NK-92 (cell line): Measurements from ENCODE around the gene OR51E2.
"Not testable (repeated sequence)": the region's sequence is repeated elsewhere in the genome, so short reads cannot be mapped to it uniquely, and the experiment has no call there.

ENCODE experiments used
- DNase-seq: peaks from one replicate; lab custom pipeline; 2025; ENCODE audit not compliant: unreplicated experiment; lab: John Stamatoyannopoulos, UW

Gene OR51E2, protein sequence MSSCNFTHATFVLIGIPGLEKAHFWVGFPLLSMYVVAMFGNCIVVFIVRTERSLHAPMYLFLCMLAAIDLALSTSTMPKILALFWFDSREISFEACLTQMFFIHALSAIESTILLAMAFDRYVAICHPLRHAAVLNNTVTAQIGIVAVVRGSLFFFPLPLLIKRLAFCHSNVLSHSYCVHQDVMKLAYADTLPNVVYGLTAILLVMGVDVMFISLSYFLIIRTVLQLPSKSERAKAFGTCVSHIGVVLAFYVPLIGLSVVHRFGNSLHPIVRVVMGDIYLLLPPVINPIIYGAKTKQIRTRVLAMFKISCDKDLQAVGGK

DNA sequence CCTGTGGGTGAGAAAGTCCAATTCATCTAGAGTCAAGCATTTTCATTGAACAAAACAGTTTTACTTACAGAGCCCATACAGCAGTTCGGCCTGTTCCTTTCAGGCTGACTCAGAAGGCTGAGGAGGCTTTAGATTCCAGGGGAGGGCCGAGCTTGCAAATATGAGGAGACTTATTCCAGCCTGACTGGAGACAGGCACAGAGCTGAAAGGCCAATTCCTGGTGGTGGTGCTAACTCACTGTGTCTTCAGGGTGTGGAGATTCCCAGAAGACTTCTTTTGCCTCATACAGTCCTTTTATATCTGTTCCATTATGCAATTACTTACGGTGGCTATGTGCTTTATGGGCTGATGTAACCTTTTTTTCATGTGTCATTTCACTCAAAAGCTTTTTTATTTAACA lies at the start of gene OR51E2:
Gene OR51E2 (minus strand): TSS at position 269 of the 400 bp plus-strand sequence. CDS start 15,142 bp downstream, outside the sequence.
- DNase-seq, result no peak

DNA sequence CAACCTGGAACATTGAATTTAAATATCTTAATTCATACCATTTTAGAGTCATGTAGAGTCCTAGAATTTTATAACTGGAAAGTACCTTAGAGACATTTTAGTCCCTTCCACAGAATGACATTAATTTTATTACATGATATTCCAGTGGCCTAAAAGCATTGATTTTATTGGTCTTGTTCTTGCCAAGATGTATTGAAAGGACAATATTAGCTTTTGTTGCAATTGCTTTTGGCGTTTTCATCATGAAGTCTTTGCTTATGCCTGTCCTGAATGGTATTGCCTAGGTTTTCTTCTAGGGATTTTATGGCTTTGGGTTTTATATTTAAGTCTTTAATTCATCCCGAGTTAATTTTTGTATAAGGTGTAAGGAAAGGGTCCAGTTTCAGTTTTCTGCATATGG lies 43.1 kb upstream of the OR51E2 start:
- no peak for DNase-seq

DNA sequence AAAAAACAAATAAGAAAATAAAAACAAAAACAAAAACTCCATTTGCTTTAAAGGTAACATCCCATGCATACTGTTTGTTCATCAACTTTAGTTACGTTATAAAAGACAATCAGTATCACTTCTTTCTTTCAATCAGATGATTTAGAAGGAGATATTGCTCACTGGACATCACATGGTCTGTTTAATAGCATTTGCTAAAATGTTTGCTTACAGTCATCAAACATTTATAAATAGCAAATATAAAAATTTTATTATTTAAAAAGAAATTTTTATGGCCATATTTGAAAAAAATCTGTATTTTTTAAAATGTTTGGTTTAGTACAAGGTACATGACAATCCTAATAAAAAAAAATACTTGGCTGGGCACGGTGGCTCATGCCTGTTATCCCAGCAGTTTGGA lies 29.5 kb upstream of the OR51E2 start:
- DNase-seq, result no peak

DNA sequence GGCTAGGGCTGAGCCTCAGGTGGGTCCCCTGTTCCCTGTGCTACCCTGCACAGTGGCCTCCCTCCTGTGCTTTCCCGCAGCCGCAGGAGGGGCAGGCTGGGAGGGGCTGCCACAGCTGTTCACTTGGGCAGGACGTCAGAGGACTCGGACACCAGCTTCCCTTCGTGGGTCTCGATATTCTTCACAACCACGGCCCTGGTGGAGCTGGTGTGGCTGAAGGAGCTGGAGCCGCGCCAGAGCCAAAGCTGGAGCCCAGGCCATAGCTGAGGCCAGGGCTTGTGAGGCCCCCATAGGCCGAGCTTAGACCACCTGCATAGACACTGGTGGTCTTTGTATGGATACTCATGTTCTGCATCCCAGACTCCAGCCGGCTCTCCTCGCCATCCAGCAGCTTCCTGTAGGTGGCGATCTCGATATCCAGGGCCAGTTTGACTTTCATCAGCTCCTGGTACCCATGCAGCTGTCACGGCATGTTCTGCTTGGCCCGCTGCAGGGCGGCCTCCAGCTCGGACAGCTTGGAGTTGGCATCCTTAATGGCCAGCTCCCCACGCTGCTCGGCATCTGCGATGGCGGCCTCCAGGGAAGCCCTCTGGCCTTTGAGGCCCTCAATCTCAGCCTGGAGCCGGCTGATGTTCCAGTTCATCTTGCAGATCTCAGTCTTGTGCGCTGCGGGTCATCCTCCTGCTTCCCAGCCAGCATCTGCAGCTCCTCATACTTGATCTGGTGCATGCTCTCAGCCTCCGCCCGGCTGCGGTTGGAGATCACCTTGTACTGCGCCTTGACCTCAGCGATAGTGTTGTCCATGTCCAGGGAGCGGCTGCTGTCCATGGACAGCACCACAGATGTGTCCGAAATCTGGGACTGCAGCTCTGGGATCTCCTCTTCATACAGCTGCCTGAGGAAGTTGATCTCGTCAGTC lies 25.2 kb upstream of the OR51E2 start:
- not testable (repeated sequence) for DNase-seq

DNA sequence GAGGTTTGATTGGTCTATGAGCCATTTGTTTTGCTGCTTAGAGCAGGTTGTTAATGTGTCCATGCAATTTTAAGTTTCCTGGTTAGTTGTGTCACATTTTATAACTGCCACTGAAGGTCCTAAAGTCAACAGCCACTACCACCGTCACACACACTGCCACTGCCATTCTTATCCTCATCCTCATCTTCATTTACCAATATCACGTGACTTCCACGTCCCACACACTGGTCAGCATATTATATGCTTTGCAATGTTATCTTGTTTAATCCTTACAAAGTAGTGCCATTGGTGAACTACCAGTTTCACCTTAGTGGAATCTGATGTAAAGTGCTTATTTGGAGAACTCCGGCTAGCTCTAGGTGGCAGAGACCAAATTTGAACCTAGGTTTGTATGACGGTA lies 16.6 kb upstream of the OR51E2 start:
- DNase-seq, result no peak

DNA sequence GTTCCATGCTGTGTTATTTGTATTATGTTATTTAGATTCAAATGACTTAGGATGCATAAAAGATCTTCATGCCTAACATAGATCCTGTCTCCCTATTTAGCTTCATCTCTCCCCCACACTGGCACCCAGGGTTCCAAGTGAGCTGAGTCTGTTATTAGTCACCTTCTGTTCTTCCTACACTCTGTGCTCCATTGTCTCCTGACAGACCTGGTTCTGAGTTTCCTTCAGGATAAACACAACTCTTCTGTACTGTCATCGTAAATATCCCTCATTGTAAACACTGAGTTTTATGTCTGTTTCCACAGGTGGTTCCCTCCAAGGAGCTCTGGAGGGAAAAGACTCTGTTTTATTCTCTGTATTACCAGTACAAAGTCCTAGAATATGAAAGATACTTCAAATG lies 15.6 kb upstream of the OR51E2 start:
- no peak for DNase-seq

DNA sequence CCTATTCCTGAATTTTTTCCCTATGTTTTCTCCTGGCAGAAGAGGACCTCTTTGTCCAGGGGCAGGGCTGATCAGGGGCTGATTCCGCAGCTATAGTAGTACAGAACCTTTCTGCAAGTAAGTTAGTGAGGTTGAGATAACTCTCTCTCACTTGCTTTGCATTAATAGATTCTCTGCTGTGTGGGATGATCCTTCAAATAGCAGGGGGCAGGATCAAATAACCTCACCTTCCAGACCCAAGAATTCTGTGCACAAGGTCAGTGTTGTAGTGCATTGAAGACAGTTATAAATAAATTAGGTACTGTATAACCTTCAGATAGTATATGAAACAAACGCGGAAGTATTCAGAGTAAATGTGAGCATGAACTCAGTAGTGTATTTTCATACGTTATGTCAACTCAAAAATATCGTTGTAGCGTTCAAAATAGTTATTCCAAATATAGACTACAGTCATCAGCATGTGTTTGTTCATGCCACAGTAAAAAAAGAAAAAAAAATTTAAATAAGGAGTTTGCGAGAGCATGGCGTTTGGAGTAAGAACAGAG lies 7.2 kb upstream of the OR51E2 start:
- DNase-seq, result no peak

DNA sequence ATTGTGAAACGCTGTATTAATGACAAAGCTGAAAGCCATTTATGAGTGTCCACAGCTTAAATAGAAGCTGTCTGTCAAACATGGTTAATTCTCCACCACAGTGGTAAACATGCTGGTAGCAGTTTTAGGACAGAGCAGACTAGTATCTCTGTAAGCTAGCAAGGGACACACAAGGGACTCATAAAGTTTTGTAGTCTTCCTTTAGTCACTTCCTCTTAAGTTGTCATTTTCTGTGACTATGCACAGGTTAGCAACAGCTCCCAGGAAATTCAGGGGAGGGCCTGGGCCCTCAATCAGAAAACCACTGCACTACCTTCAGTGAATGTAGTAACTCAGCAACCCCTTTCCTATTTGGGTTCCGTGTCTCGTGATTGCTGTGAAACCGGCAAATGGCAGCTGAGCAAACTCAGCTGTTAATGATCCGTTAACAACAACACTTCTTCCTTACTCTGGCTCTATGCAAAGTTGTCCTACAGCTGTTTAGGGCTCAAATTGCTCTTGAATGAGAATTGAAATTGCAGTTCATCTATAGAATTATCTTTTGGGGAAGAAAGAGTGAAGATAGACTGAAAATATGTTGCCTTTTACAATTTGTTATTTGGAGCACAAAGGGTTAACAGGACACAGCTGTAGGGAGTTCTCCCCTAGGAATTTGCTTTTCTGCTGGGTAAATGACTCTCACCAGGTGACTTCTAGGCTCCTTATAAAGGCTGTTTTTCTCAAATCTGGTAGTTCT lies 6.6 kb upstream of the OR51E2 start, which contains the start of gene MMP26:
Gene MMP26 (plus strand): TSS at position 731 of the 736 bp plus-strand sequence.
- no peak for DNase-seq

DNA sequence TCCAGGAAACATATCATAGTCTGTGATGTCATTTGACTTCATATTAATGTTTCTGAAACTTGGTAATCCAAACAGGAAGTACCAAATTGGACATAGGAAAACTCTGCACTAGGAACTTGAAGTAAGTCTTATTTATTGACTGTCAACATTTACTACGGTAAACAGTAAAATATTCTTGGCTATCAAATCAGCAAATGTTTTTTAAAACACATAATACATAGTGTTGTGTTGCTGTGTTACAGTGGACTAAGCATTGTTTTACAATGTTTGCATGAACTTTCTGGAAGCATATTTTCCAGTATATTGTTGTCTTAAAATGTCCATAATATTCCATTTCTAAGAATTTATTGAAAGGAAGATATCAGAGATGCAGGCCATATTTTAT lies 2.8 kb upstream of the OR51E2 start:
- no peak for DNase-seq

DNA sequence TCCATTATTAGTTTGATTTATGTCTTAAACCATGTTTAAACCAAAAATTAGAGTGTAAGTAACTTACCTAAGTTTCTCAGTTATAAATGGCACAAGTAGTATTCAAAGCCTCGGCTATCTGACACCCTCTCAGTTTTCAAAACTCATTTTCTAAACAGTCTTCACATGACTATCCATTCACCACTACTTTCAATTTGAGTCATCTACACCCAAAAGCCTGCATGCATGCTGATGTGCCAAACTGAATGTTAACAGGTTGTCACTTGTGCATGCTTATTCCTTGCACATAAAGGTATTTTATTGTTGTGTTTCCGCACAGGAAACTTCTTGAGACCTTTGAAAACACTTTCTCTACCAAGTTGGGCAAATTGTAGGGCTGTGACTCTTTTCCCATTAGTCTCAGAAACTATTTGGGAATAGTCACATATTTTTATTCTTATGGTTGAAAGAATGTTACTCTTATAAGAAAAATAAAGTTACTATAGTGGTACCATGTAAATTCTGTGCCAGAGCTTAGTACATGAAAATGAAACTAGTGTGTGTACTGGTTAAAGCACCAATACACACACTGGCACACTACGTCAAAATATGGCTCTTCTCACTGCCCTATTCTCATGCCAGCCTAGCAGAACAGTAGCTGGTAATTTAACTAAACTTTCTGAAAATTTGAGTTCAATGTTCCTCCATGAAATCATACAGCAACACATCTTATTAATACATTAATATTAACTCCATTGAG lies 2.2 kb upstream of the OR51E2 start:
- DNase-seq, result no peak

DNA sequence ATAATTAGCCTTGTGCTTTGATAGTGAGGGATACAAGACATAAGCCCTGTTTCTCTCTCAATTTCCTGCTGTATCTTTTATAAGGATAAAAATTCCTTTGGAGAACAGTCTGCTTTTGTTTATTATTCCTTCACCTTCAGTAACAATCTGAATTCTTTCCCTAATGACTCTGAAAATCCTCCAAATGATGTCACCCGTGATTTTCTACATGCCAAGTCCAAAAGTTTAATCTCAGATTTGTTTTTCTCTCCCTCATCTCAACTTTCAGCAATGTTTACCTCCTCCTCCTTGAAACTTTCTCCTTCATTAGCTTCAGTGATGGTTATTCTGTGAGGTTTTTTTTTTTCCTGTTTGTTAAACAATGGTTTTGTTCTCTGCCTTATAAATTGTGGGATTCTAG lies 2.2 kb downstream of the OR51E2 start:
- no peak for DNase-seq

DNA sequence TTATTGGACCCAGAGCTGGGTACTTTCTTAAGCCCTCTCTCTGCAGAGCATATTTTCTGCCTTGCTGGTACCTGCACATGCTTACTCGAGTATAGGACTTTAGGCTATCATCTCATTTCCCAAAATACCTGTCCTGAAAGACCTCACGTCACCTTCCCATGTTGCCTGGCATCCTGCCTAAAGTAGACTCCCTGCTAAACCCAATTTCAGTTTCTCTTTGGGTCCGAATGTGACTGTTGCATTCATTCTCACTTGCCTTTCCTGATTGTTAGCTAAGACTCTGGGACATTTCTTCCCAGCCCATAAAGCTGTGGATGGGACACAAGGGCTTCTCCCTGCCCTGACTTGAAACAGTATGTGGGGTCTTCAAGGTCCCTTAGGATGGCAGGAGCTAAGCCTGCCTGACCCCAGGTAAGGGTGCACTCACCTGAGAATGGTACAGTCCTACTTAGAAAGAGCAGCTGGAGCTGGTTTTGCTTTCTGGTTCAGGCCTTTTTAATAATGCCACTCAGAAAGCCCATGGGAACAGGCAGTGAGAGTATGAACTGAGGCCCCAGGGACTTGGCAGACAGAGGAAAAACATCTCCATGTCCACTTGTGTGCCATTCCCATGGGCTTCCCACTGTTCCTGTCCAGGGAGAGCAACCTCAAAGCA lies 12.9 kb downstream of the OR51E2 start:
- DNase-seq, result no peak

DNA sequence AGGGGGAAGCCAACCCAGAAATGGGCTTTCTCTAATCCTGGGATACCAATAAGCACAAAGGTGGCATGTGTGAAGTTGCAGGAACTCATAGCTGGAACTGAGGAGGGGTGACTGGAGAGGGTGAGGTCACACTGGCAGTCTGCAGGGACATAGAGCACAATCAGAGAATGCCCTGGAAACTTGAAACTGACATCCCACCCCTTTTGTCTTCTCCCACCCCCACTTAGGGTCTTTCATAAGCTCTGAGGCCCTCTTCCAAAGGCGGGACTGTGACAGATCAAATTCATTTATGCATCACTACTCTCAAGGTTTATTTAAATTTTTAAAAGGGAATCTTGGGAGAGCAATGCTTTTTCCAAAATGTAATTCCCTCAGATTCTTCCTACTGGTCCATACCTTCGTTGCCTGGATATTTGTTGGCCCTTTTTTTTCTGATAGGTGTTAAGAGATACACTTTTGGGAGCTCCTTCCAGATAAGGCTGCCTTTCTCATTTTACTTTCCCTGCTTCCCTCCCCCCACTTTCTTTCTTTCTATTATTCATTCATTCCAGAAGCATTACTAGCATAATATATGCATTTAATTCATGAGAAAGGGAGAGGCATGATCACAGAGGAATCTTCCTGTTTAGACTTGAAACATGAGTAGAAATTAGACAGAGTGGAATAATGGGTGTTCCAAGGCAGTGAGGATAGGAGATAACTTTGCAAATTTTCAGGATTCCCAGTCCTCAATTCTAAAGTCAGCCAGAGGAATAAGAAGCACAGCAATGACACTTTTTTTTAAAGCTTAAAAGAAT lies 14.8 kb downstream of the OR51E2 start:
- DNase-seq, result no peak

DNA sequence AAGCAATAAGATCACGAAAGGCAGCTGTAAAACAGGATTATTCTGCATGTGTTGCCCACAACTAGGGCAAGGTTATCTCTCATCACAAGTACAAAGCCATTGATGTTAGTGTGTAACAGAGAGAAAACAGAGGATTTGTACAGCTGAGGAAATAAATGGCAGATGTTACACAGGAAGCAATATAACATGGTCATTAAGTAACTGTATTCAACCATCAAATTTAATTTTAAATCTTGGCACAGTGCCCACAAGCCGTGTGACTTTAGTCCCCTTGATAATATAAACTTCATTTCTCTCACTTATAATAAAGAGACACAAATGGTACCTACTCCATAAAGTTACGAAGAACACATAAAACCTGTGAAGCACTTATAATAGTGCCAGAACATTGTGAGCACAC lies 17.3 kb downstream of the OR51E2 start:
- DNase-seq, result no peak

DNA sequence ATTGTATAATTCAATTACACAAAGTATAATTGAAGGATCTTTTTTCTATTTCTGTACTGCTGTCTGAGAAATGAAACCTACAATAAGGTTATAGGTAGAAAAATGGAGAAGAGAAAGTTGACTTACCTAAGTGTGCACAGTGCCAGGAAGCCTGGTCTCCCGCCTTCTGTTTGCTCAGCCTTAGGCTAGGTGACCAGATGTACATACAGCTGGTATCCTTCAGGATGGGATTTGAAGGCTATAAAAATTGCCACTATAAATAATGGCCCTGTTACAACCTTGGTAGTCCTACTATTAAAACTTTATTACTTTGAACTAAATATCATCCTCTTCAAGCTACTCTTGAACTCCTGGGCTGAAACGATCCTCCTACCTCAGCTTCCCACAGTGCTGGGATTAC lies 19.7 kb downstream of the OR51E2 start:
- DNase-seq, result no peak

DNA sequence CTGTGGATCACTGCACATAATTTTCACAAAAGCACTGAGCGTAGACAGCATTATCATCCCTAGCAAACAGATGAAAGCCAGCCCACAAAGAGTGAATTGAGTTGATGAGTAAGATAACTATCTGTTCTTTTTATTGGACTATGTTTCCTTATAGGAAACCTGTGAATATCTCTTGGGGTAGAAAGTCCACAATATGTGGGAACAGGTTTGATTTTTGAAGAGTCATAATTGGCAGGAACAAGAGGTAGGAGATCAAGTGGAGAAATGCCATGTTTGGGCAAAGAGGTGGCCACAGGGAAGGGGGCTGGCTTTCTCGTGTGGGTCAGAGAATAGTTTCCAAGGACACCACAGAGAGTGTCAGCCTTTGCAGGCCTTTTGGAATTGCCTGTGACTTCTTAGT lies 23.9 kb downstream of the OR51E2 start:
- no peak for DNase-seq

DNA sequence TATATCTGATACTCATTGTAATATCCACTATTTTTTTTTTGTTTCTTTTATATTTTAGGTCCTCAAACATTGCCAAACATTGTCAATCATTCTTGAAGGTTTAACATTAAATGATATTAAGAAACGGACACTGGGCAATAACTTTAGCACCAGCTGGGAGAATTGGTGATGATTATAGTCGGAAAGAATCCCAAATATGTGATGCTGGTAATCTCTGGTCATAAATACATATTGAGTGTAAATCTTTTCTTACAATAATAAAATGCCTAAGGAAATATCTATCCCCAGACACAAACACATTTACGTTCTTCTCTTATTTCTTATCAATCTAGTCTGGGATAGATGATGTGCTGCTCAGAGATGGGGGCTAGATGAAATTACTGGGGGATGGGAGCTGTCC lies 25.2 kb downstream of the OR51E2 start:
- no peak for DNase-seq

DNA sequence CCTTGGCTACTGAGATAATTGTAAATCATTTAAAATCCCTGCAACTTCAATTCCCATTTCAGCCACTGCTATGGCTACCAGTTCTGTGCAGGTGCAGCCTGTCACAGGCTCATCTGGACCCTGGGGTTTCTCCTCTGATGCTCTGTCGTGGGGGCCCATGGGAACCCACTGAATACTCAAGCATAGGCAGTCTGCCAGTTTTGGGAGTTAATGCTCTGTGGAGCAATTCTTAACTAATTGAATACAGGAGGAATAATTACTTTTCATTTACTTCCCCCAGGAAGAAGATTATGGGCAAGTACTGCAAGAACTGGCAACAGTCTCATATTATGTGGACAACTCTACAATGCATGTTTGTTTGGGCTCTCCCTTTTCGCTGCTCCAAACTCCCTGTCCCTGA lies 25.9 kb downstream of the OR51E2 start:
- no peak for DNase-seq

DNA sequence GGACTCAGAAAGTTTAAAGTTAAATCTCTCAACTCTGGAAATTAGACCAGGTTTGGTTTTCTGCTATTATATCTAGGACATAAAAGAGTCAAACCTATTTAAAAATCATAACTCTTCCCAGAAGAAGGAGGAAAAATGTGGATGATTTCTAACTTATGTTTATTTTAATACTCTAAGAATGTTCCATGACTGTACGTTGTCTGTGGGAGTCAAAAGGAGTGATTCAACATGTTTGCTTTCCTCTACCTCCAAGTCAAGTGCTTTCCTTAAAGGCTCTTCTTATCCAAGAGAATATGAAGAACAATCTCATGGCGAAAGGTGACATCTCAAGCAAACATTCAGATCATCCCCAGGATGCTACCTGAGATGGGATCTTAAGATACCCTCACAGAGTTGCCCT lies 32.2 kb downstream of the OR51E2 start:
- DNase-seq, result no peak
